Left forelimb (tissue), 1 donor: ENCODE measurements around the gene AFAP1L1.

Experiments
- DNase-seq: peaks from one replicate; pipeline ENCODE4 v3.0.0-alpha.2; 2018; ENCODE audit warnings: low spot score

AFAP1L1 gene

DNA sequence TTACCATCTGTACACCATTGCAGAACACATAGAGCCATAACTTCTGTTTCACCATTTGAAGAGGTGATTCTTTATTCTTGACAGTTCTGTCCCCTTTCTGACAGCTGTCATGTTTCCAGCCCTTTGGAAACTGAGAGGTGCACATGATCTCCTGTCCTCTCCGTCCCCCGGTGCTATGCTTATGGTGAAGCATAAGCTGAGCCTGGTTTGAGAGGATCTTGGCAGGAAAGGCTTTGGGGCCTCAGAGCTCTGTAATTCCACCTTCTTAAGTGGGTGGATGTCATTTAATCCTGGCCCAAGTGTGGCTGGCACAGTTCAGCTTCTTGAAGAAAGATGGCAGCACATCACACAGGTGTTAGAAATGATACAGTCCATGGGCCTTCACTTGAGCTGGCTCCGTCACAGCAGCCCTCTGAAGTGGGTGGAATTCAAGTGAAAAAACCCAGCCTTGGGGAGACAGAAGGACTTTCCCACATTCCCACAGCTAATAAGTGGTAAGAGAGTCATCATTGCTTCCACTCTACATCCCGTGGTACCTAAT, 43.0 kb downstream of the AFAP1L1 start:
- DNase-seq, result no peak

DNA sequence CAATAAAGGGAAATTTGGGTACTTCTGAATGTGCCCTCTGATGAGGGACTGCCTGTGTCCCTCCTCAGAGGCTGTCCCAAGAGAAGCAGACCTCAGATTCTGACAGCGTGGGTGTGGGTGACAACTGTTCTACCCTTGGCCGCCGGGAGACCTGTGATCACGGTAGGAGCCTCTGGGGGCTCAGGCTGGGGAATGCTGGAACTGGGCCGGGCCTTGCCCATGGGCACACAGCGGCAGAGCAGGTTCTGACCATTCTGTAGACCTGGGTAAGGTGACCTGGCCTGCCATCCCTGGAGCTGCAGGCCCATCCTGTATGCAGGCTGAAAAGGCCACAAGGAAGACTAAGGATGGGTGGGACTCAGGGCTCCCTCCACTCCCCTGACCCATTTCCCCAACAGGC, 44.1 kb downstream of the AFAP1L1 start:
- no peak for DNase-seq

DNA sequence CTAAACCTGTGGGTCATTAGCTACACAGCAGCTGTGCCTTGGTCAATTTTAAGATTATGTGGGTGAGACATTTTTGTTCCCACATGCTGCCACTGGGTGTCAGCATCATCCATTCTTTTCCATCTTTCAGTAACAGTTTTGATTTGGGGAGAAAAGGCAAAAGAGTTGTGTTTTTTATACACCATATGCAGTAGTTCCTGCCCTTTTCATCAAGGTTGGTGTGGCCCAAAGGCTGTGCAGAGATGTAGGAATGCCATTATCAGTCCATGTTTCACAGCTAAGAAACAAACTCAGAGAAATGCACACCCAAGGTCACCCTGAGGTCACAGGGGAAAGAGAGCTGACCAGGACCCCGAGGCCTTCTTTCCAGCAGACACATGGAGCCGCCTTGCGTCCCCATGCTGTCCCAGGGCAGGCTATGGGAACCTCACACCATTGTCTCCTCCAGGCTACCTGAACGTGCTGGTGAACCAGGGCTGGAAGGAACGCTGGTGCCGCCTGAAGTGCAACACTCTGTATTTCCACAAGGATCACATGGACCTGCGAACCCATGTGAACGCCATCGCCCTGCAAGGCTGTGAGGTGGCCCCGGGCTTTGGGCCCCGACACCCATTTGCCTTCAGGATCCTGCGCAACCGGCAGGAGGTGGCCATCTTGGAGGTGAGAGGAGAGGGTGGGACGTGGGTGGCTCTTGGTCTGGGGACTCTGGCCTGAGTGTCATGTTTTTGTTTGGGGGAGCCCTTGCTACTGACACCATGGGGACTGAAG, 45.8 kb downstream of the AFAP1L1 start:
- DNase-seq, result no peak

DNA sequence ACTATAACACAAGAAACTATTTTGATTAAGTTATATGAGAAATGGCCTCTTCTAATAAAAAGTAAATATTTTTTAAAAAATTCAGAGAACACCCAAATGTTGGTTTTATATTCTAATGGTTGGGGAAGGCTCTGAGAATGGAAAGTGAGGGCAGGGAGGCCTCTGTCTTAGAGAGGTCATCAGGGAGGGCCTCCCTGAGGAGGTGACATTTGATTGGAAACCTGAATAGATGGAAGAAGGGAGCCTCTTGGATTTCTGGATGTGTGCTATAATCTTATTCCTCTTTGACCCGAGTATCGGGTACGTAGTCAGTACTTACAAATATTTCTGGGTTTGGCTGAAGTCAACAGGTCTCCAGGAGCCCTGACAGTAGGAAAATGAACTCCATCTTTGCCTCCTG, 47.5 kb downstream of the AFAP1L1 start:
- no peak for DNase-seq

DNA sequence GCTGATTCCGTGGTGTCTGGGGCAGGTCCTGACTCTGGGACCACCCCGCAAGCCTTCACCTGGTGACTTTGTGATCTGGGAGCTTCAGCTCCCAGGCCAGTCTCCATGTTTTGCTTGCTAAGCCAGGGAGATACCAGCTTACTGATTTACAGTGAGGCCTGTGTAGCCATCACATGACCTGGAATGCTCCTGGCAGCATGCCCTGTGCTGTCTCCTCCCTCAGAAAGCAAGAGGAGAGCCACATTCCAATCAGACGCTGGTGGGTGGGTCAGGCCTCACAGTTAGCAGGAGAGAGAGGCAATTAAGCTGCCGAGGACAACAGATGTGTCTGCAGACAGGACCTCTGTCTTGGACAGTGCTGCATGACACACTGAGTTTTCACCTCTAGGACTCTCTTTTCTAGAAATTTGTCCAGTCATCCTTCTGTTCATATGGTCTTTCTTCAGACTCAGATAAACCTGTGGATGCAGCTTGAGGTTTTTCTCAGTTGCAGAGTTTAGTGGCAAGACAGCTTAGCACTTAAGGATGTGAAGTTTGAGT, 49.2 kb downstream of the AFAP1L1 start:
- peak; percentile 80 for DNase-seq

DNA sequence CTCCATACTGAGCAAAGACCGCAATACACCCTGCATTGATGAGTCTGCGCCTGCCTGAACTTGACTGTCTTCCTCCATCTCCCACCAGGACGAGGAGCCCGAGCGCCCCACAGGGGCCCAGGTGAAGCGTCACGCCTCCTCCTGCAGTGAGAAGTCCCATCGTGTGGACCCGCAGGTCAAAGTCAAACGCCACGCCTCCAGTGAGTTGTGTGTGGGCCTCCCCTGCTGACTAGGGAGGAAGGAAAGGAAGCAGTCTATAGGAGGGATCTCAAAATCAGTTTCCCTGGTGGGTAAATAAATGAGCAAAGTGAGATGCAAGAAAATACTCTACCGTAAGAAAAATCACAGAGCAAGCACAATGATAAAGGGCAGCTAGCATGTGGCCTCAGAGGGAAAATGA, 50.9 kb downstream of the AFAP1L1 start:
- DNase-seq, result no peak

DNA sequence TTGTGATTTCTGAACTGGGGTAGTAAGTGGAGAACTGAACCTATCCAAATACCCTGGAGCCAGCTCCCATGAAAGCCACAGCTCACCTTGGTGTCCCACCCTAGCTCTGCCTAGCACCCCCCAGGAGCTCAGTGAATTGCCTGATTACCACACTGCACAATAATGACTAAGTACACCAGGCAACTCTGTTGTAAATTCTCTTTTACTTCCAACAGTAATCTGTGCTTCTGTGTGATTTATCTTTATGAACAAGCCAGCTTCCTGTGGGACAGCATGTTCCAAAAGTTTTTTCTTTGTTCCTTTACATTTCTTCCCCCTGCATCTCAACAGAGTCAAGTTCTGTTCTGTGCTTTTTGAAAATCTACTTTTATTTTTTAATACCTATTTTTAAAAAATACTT, 51.6 kb downstream of the AFAP1L1 start:
- no peak for DNase-seq

DNA sequence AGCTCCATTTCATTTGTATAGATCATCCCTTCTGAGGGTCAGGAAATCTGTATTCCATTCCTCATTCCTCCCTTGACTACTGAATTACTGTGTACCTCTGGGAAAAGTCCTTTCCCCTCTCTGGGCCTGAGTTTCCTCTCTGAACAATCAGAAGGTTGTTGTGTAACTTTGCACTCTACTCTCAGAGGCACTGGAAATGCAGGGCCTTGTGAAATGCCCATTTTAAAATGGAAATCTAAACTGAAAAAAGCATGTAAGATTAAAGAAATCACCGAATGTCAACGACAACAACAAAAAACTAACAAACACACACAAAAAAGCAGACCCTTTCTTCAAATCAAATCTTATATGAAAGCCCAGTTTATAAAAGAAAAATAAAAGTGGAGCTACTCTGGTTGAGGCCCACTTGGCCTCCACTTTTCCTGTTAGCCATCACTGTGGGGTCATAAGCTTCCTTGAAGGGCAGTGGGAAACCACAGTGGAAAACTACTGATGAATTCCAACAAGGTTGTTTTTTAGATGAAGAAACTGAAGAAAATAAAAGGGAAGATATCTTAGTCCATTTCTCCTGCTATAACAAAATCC, 52.1 kb downstream of the AFAP1L1 start:
- no peak for DNase-seq

DNA sequence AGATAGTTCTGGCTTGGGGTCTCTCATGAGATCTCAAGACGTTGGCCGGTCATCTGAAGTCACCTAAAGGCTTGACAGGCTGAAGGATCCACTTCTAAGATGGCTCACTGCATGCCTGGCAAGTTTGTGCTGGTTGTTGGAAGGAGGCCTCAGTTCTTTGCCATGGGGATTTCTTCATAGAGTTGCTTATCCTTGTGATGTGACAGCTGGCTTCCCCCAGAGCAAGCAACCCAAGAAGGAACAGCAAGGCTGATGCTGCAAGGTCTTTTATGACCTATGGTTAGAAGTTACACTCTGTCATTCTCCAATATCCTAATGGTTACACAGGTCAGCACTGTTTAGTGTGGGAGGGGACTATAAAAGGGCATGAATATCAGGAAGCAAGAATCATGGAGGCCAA, 53.0 kb downstream of the AFAP1L1 start:
- no peak for DNase-seq

DNA sequence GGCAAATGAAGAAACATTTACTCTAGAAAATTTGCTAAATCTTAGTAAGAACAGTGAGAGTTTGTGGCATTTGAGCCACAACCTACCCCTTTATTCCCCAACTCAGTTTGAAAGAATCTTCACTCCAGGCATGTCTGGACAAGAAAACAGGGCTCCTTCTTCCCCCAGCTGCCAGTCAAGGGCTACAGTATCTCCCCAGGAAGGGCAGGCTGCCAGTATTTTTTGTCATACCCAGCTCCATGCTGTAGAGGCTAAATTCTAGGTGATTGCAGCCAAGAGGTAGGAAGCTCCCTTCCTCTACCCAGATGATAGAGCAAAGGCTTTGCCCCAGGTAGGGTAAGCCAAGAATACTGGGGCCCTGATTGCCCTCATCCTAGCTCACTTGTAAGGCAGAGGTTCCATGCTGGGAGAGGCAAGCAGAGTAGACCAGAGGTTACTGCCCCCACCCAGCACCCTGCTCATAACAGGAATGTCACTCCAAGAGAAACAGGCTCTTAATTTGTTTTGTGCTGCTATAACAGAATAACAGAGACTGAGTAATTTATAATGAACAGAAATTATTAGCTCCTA, 53.6 kb downstream of the AFAP1L1 start:
- DNase-seq, result no peak

DNA sequence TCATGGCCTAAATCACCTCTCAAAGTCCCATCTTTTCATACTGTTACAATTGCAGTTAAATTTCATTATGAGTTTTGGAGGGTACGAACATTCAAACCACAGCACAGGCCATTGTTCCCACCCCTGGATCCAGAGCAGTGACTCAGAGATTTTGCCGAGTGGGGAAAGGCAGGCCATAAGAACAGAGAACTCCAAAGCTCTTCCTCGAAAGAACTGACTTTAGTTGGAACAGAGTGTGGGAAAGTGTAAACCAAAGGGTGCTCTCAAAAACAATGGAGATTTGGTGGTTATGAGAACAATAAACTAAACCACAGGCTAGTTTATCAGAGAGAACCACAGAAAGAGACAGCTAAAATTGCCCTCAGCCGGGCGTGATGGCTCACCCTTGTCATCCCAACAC, 54.2 kb downstream of the AFAP1L1 start:
- no peak for DNase-seq

DNA sequence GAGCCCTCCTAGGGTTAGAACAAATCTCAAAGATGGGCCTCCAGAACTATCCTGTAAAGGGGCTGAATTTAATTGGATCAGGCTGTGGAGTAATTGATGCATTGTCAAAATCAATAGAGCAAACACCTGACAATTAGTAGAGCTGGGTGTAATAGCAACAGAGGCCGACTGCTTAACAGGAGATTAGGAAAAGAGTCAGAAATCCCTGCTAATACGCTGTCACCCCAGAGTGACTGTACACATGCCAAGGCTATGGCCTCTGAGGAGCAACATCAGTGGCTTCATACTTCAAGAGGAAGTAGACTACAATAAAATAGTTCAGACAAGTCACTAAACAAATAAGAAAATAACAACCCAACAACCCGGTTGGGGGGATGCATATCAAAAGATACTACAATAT, 55.0 kb downstream of the AFAP1L1 start:
- no peak for DNase-seq

DNA sequence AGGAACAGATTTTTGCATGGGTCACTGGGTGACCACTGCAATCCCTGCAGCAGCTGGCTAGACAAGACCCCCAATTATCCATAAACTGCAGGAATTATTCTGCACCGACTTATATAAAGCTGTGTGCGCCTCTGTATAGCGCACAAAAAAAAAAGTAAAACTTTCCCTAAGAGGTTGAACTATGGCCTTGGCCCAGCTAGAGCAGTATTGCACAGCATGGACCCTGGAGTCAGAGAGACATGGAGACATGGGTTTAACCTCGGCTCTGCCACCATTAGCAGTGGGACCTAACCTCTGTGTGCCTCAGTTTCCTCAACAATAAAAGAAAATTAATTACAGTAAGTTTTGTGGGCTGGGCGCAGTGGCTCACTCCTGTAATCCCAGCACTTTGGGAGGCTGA, 56.5 kb downstream of the AFAP1L1 start:
- DNase-seq, result no peak

DNA sequence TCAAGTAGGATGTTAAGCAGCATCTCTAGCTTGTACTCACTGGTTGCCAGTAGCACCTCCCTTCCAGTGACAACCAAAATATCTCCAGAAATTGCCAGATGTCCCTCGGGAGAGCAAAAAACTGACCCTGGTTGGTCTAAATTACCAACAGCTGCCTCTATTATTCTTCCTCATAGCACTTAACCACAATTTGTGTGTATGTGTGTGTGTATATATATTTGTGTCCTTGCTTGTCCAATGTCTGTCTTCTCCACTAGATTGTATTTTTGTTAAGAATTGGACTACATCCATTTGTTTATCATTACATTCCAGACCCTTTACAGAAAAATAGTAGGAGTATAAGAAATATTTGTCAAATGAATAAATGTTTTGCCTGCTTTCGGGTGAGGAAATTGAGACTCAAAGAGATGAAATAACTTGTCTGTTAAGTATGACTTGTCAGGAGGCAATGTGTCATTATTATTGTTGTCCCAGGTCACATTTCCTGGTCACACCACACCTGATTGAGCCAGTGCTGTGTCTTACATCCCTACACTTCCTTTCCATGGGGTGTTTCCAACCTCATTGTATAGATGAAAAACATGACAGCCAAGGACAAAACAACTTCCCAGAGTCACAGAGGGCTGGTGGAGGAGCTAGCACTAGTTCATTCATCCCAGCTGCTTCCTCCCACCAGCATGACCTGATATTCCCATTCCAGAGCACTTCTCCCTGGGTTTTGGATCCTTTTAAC, 62.2 kb downstream of the AFAP1L1 start:
- no peak for DNase-seq

DNA sequence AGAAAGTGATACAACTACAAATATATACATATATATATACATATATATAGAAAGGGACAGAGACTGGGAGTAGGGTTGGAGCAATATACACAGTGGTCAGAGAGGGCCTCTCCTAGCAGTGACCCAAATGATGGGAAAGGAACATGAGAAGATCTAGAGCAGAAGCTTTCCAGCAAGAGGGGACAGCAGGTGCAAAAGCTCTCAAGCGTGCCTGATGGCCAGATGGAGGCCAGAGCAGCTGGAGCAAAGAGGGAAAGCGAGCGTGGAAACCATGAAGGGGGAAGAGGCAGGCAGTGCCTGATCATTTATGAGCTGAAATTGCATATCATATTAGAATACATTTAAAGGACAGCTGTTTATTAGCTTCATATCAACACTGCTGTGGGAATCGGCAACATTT, 66.1 kb downstream of the AFAP1L1 start:
- DNase-seq, result no peak

DNA sequence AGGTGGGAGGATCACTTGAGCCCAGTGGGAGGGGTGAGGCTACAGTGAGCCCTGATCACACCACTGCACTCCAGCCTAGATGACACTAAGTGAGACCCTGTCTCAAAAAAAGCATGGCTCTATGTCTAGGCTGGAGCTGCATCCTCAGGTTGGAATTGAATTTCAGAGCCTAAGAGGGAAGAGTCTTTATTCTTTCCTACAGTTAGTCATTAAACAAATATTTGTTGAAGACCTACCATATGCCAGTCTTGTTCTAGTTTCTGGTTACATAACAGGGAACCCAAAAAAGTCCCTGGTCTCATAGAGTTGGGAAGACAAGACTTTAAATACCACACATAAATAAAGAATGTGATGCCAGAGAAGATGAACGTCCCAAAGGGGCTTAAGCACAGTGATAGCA, 66.7 kb downstream of the AFAP1L1 start:
- DNase-seq, result no peak

DNA sequence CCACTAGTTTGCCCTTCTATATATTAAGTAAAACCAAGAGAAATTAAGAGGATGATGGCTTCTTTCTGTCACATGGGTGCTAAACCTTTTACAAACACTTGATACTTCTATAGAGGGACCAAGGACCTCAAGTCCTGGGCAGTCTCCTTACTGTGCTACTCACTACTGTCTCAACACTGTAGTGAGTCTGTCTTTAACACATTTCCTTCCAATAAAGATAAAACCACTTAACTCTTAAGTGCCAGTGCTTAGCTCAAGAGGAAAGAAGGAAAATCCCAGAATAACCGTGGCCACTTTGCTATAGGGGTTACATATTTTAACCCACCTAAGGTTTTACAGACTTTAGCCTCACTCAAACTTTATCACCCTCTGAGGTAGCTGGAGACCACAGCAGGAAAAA, 69.3 kb downstream of the AFAP1L1 start:
- no peak for DNase-seq

DNA sequence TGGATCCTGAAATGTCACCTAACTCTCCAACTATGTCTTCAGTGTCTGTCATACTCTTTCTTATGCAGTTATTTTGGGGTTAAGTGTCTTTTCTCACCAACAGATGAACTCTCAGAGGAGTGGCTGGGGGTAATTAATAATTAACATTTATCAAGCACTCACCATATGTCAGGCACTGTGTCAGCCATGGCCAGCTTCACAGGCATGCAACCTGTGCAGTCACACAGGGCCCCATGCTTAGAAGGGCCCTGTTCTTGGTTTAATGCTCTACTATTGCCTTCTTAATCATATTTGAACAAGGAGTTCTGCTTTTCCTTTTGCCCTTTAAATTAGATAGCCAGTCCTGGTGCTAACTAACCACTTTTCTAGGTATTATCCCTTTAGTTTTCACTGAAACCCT, 70.2 kb downstream of the AFAP1L1 start:
- DNase-seq, result no peak

DNA sequence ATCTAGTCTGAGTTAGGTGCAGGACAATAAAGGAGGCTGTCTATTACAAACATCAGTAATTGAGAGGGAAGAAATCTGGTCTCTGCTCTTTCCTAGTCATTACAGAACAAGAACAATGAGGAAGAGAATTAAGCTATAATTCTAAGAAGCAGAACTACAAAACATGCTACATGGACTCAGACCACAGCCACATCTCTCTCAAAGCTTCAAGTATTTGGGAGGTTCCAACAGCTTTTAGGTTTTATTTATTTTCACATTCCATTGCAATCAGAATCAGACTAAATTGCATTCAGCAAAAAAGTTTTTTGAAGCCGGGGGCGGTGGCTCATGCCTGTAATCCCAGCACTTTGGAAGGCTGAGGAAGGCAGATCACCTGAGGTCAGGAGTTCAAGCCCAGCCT, 72.5 kb downstream of the AFAP1L1 start:
- no peak for DNase-seq

DNA sequence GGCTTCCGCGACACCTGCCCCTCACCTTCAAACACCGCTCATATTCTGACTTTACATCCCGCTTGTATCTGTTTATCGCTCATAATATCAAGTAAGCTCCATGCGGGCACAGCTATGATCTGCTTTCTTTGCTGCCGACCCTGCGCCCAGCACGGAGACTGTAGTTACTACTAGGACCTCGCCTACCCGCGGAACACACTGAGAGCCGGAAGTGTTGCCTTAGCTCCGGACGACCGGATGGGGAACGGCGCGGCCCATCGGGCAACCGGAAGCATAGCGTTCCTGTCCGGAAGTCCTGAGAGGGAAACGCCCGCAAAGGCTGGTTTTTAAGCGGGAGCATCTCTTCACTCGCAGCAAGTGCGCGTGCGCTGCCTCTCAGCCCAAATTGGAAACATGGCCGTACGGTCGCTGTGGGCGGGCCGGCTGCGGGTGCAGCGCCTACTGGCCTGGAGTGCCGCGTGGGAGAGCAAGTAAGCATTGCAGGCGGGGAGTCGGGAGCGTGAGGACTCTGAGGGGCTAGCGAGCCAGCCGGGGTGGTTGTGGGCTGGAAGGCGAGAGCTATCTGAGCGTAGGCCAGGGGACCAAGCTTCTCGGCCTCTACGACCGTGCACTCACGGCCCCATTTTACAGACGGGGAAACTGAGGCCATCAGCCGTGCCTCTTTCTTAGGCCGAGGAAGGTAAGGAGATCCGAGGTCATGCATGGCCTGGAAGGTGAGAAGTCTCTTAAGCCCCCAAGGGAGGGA, 73.7 kb downstream of the AFAP1L1 start, which contains the start of gene GRPEL2:
GRPEL2 (plus strand) TSS at position 353 of the 745 bp plus-strand sequence; CDS start at position 394, 41 bp downstream.
- peak; percentile 96 for DNase-seq

DNA sequence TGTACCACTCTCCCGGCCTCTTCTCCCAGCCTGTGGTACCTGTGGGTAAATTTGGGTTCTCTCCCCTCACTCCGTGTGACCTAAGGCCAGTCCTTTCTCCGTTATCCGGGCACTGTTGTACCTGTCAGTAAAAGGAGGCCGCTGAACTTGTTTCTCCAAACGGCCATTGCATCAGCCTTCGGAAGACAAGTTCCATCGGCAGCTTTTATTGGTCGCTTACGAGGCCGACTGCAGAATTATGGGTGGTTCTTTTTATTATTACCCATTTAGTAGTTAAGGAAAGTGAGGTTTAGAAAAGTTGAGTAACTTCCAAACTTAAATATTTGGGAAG, 74.2 kb downstream of the AFAP1L1 start:
- DNase-seq, result no peak

DNA sequence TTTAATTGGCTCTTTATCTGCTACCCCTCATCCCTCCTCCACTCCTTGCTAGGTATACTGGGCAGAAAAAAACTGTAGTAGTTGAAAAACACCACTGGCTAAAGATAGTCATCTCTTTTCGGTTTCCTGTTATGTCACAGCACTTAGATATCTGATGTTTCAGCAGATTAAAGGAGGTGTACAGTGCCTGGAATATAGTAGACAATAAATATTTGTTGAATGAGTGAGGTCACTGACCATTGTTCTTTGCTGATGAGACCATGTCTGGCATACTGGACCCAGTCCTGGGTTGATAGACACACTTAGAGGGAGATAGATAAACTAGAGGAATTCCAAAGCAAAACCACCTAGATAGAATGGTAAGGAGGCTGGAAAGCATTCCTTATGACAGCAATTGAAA, 76.9 kb downstream of the AFAP1L1 start:
- no peak for DNase-seq
